GM23338 (cell line): Measurements from ENCODE around the gene DENND5B.

ENCODE experiments used
- CREB1 ChIP-seq: fragments of 250-450 bp; sonication (Bioruptor Pico); IDR thresholded peaks from 2 replicates; pipeline ENCODE4 v1.5.0; 2020; ENCODE audit warnings: low read depth, mild to moderate bottlenecking, moderate library complexity
- EZH2 ChIP-seq: fragments of 200-600 bp; sonication (generic); IDR thresholded peaks from one replicate; pipeline ENCODE4 v1.8.0; 2017; ENCODE audit warnings: antibody characterized with exemption, mild to moderate bottlenecking, low read depth; ENCODE audit not compliant: unreplicated experiment
- EZH2phosphoT487 ChIP-seq: fragments of 200-600 bp; sonication (generic); IDR thresholded peaks from one replicate; pipeline ENCODE4 v1.8.1; 2018; ENCODE audit warnings: antibody characterized with exemption; ENCODE audit not compliant: unreplicated experiment
- JUNB ChIP-seq: IDR thresholded peaks from one replicate; pipeline ENCODE4 v1.6.1; 2016; ENCODE audit warnings: antibody characterized with exemption; ENCODE audit not compliant: unreplicated experiment
- POLR2AphosphoS5 ChIP-seq: IDR thresholded peaks from 2 replicates; pipeline ENCODE4 v1.6.1; 2016; ENCODE audit warnings: antibody characterized with exemption, low read depth
- STAT1 ChIP-seq: IDR thresholded peaks from one replicate; pipeline ENCODE4 v1.6.1; 2016; ENCODE audit warnings: antibody characterized with exemption; ENCODE audit not compliant: unreplicated experiment
- TF ChIP-seq, protein P1 (sequence below), 2 experiments: fragments of 200-600 bp in 1 of 2; sonication (generic) in 1 of 2; conservative IDR thresholded peaks; 2 replicates each; pipeline versions ENCODE4 v1.5.1 to v1.6.1; 2016 to 2017; ENCODE audit warnings: antibody characterized with exemption in 2 of 2, low read depth in 2 of 2, mild to moderate bottlenecking in 2 of 2, moderate library complexity in 1 of 2
- TF ChIP-seq, protein P2 (sequence below): fragments of 250-450 bp; sonication (Bioruptor Pico); IDR thresholded peaks from 2 replicates; pipeline ENCODE4 v1.5.0; 2020; ENCODE audit warnings: mild to moderate bottlenecking, moderate library complexity
- TF ChIP-seq, protein P3 (sequence below): IDR thresholded peaks from one replicate; pipeline ENCODE4 v1.6.1; 2018; ENCODE audit warnings: antibody characterized with exemption; ENCODE audit not compliant: unreplicated experiment

DNA sequence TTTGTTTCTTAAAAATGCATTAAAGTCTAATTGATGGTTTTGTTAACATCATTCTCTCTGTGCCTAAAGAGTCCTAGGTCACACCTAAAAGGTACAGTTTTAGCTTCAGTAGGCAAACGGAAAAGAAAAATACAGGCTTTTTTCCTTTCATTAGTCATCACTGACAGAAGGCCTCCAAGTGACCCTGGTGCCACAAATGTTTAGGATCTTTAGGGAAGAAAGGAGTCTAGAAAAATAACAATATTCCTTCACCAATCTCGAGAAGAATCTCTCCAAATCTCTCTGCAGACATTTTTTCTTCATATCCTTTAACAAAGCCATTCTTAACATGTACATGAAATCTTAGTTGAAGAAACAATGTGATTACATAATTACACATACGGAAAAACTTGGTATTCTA is 2.0 kb downstream of the DENND5B start:
- TF ChIP-seq EZH2phosphoT487 (no peak), JUNB (no peak), EZH2 (no peak), POLR2AphosphoS5 (no peak), CREB1 (CRISPR knock-in tag) (no peak), STAT1 (no peak)
- TF ChIP-seq, protein P1, sequence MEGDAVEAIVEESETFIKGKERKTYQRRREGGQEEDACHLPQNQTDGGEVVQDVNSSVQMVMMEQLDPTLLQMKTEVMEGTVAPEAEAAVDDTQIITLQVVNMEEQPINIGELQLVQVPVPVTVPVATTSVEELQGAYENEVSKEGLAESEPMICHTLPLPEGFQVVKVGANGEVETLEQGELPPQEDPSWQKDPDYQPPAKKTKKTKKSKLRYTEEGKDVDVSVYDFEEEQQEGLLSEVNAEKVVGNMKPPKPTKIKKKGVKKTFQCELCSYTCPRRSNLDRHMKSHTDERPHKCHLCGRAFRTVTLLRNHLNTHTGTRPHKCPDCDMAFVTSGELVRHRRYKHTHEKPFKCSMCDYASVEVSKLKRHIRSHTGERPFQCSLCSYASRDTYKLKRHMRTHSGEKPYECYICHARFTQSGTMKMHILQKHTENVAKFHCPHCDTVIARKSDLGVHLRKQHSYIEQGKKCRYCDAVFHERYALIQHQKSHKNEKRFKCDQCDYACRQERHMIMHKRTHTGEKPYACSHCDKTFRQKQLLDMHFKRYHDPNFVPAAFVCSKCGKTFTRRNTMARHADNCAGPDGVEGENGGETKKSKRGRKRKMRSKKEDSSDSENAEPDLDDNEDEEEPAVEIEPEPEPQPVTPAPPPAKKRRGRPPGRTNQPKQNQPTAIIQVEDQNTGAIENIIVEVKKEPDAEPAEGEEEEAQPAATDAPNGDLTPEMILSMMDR (conservative IDR thresholded peaks at IDR 0.05; ENCODE audit: low read depth in 2 of 2), result no peak
- TF ChIP-seq, protein P2, sequence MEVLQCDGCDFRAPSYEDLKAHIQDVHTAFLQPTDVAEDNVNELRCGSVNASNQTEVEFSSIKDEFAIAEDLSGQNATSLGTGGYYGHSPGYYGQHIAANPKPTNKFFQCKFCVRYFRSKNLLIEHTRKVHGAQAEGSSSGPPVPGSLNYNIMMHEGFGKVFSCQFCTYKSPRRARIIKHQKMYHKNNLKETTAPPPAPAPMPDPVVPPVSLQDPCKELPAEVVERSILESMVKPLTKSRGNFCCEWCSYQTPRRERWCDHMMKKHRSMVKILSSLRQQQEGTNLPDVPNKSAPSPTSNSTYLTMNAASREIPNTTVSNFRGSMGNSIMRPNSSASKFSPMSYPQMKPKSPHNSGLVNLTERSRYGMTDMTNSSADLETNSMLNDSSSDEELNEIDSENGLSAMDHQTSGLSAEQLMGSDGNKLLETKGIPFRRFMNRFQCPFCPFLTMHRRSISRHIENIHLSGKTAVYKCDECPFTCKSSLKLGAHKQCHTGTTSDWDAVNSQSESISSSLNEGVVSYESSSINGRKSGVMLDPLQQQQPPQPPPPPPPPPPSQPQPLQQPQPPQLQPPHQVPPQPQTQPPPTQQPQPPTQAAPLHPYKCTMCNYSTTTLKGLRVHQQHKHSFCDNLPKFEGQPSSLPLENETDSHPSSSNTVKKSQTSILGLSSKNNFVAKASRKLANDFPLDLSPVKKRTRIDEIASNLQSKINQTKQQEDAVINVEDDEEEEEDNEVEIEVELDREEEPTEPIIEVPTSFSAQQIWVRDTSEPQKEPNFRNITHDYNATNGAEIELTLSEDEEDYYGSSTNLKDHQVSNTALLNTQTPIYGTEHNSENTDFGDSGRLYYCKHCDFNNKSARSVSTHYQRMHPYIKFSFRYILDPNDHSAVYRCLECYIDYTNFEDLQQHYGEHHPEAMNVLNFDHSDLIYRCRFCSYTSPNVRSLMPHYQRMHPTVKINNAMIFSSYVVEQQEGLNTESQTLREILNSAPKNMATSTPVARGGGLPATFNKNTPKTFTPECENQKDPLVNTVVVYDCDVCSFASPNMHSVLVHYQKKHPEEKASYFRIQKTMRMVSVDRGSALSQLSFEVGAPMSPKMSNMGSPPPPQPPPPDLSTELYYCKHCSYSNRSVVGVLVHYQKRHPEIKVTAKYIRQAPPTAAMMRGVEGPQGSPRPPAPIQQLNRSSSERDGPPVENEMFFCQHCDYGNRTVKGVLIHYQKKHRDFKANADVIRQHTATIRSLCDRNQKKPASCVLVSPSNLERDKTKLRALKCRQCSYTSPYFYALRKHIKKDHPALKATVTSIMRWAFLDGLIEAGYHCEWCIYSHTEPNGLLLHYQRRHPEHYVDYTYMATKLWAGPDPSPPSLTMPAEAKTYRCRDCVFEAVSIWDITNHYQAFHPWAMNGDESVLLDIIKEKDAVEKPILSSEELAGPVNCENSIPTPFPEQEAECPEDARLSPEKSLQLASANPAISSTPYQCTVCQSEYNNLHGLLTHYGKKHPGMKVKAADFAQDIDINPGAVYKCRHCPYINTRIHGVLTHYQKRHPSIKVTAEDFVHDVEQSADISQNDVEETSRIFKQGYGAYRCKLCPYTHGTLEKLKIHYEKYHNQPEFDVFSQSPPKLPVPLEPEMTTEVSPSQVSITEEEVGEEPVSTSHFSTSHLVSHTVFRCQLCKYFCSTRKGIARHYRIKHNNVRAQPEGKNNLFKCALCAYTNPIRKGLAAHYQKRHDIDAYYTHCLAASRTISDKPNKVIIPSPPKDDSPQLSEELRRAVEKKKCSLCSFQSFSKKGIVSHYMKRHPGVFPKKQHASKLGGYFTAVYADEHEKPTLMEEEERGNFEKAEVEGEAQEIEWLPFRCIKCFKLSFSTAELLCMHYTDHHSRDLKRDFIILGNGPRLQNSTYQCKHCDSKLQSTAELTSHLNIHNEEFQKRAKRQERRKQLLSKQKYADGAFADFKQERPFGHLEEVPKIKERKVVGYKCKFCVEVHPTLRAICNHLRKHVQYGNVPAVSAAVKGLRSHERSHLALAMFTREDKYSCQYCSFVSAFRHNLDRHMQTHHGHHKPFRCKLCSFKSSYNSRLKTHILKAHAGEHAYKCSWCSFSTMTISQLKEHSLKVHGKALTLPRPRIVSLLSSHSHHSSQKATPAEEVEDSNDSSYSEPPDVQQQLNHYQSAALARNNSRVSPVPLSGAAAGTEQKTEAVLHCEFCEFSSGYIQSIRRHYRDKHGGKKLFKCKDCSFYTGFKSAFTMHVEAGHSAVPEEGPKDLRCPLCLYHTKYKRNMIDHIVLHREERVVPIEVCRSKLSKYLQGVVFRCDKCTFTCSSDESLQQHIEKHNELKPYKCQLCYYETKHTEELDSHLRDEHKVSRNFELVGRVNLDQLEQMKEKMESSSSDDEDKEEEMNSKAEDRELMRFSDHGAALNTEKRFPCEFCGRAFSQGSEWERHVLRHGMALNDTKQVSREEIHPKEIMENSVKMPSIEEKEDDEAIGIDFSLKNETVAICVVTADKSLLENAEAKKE (CRISPR knock-in tag), result no peak
- TF ChIP-seq, protein P3, sequence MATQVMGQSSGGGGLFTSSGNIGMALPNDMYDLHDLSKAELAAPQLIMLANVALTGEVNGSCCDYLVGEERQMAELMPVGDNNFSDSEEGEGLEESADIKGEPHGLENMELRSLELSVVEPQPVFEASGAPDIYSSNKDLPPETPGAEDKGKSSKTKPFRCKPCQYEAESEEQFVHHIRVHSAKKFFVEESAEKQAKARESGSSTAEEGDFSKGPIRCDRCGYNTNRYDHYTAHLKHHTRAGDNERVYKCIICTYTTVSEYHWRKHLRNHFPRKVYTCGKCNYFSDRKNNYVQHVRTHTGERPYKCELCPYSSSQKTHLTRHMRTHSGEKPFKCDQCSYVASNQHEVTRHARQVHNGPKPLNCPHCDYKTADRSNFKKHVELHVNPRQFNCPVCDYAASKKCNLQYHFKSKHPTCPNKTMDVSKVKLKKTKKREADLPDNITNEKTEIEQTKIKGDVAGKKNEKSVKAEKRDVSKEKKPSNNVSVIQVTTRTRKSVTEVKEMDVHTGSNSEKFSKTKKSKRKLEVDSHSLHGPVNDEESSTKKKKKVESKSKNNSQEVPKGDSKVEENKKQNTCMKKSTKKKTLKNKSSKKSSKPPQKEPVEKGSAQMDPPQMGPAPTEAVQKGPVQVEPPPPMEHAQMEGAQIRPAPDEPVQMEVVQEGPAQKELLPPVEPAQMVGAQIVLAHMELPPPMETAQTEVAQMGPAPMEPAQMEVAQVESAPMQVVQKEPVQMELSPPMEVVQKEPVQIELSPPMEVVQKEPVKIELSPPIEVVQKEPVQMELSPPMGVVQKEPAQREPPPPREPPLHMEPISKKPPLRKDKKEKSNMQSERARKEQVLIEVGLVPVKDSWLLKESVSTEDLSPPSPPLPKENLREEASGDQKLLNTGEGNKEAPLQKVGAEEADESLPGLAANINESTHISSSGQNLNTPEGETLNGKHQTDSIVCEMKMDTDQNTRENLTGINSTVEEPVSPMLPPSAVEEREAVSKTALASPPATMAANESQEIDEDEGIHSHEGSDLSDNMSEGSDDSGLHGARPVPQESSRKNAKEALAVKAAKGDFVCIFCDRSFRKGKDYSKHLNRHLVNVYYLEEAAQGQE, result no peak
